Ectodermal cell (in vitro differentiated cells): ENCODE measurements around the gene PROC.
A peak's percentile ranks its signal among the peaks of the same experiment; 100 is the strongest.
"Not testable (repeated sequence)": the region's sequence is repeated elsewhere in the genome, so short reads cannot be mapped to it uniquely, and the experiment has no call there.

Experiments
- H3K27ac ChIP-seq: 2 replicates; pipeline ENCODE4 v1.7.0; 2013; ENCODE audit warnings: mild to moderate bottlenecking, low read depth, low read length; ENCODE audit not compliant: insufficient read depth, poor library complexity, severe bottlenecking
- H3K27me3 ChIP-seq: 2 replicates; pipeline ENCODE4 v1.7.0; 2013; ENCODE audit warnings: mild to moderate bottlenecking, low read length; ENCODE audit not compliant: insufficient read depth, control insufficient read depth, poor library complexity, severe bottlenecking
- H3K36me3 ChIP-seq: one replicate; pipeline ENCODE4 v1.7.0; 2013; ENCODE audit warnings: low read length; ENCODE audit not compliant: control insufficient read depth, insufficient read depth
- H3K4me1 ChIP-seq: one replicate; pipeline ENCODE4 v1.7.0; 2013; ENCODE audit warnings: low read length; ENCODE audit not compliant: control insufficient read depth, insufficient read depth
- H3K4me3 ChIP-seq: 2 replicates; pipeline ENCODE4 v1.7.0; 2013; ENCODE audit warnings: low read depth, low read length, control low read depth; ENCODE audit not compliant: insufficient read depth
- H3K9me3 ChIP-seq: 2 replicates; pipeline ENCODE4 v1.7.0; 2013; ENCODE audit warnings: mild to moderate bottlenecking, low read length, moderate library complexity; ENCODE audit not compliant: control insufficient read depth
- WGBS, 2 experiments: methylation state at CpG; one replicate each; pipeline ENCODE4 v1.1.7; 2013; ENCODE audit warnings: missing lambda C conversion rate in 2 of 2; 5-methylcytosine and 5-hydroxymethylcytosine counted together

The PROC gene

DNA sequence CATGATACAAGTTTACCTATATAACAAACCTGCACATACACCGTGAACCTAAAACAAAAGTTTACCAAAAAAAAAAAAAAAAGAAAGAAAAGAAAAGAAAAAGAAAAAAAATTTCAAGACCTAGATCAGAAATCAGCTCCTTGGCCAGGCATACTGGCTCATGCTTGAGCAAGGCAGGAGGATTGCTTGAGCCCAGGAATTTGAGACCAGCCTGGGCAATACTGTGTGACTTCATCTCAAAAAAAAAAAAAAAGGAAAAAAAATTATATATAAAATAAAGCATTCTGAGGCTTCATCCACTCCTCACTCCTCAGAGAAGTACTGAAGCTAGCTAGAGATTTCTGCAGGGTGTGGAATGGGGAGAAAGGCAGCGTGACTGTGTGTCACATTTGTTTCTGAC lies 11.8 kb upstream of the PROC start:
- 60 to 100% methylated on average over 1 of the region's 2 CpGs for WGBS, 2 experiments
- Histone ChIP-seq H3K27ac (no peak overlapping the region), H3K4me3 (no peak overlapping the region)

DNA sequence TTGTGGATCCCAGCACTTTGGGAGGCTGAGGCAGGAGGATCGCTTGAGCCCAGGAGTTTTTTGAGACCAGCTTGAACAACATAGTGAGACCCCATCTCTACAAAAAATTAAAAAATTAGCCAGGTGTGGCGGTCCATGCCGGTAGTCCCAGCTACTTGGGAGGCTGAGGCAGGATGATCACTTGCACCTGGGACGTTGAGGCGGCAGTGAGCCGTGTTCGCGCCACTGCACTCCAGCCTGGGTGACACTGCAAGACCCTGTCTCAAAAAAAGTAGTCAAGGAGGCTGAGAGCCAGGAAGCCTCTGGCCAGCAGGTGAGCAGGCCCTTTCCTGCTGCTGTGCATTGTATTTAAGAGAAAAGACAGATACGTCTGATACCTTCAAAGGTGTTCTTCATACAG lies 11.1 kb upstream of the PROC start:
- H3K36me3 ChIP-seq = no peaks in the 10 kb centered on the region
- H3K9me3 ChIP-seq = no peaks in the 10 kb centered on the region
- H3K4me3 ChIP-seq = no peak overlapping the region
- no peaks in the 10 kb centered on the region for H3K4me1 ChIP-seq
- no peak overlapping the region for H3K27ac ChIP-seq
- H3K27me3 ChIP-seq = peaks cover 3% of the 10 kb centered on the region
- WGBS, 2 experiments = 90 to 93% methylated on average over 9 of the region's 9 CpGs

More for the DNA sequence above, 11.8 kb upstream of the PROC start:
- Histone ChIP-seq H3K9me3 (no peaks in the 10 kb centered on the region), H3K36me3 (no peaks in the 10 kb centered on the region), H3K27me3 (peaks cover 3% of the 10 kb centered on the region), H3K4me1 (no peaks in the 10 kb centered on the region)

DNA sequence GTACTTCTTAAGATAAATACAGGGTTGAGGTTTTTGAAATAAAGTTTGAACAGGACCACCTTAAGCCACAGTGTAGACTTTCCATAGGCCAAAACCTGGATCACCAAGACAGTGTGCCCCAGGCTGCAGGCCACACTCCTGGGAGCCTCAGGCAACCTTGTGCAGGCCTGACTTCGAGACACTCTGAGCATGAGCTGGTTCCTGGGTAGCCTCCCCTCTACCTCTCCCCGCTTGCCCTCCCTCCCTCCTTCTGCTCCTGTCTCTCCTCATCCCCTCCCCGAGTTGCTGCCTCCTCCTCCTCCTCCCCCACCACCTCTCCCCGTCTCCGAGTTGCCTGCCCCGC lies 10.6 kb upstream of the PROC start:
- Histone ChIP-seq H3K27ac (no peak overlapping the region), H3K4me3 (peak overlapping the region; percentile 49), H3K36me3 (no peaks in the 10 kb centered on the region), H3K27me3 (peaks cover 3% of the 10 kb centered on the region), H3K9me3 (no peaks in the 10 kb centered on the region), H3K4me1 (no peaks in the 10 kb centered on the region)
- 2 to 5% methylated on average over 4 to 6 of the region's 6 CpGs for WGBS, 2 experiments

DNA sequence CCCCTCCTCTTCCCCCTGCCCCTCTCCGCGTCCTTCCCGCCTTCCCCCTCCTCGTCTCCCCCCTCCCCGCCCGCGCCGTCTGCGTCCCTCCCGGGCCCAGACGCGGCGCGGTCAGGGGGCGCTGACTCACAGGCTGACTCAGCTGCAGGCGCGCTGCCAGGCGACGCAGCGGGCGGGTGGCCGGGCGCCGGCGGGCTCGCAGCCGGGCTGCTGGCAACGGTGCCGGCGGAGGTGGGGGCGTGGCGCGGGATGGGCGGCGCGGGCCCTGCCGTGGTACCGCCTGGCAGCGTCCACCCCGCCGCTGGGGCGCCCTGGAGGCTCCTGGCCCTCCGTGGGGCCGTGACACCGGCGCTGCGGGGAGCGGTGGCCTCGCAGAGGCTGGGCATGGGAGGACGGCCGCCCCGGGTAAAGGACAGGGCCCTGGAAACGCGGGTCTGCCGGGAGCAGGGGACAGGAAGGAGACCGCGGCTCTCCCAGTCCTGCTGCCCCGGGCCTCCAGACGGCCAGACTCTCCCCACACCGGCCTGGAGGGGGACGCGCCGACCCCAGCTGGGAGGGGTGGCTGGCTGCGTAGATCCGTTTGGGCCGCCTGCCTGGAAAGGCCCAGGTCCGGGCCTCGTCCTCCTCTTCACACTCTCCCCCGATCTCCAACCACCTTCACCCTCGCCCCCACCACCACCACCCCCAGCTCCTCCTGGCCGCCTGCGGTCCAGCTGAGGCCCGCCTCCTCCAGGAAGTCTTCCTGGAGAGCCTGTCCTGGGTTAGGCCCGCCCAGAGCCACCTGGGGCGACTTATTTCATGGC lies 10.0 kb upstream of the PROC start:
- 1 to 2% methylated on average over 75 of the region's 75 CpGs for WGBS, 2 experiments
- peak overlapping the region; percentile 49 for H3K4me3 ChIP-seq
- peaks cover 2% of the 10 kb centered on the region for H3K9me3 ChIP-seq
- H3K4me1 ChIP-seq = no peaks in the 10 kb centered on the region
- peak overlapping the region; percentile 50 for H3K27ac ChIP-seq
- H3K36me3 ChIP-seq = no peaks in the 10 kb centered on the region
- peaks cover 3% of the 10 kb centered on the region for H3K27me3 ChIP-seq

- Histone ChIP-seq H3K4me1 (no peaks in the 10 kb centered on the region), H3K27ac (no peak overlapping the region), H3K36me3 (no peaks in the 10 kb centered on the region), H3K9me3 (peaks cover 2% of the 10 kb centered on the region), H3K27me3 (peaks cover 3% of the 10 kb centered on the region), H3K4me3 (peak overlapping the region; percentile 49)
- 62 to 63% methylated on average over 10 of the region's 10 CpGs for WGBS, 2 experiments
Observed at GRCh38 chr2:127408807-127409099, 9.5 kb upstream of the PROC start.

DNA sequence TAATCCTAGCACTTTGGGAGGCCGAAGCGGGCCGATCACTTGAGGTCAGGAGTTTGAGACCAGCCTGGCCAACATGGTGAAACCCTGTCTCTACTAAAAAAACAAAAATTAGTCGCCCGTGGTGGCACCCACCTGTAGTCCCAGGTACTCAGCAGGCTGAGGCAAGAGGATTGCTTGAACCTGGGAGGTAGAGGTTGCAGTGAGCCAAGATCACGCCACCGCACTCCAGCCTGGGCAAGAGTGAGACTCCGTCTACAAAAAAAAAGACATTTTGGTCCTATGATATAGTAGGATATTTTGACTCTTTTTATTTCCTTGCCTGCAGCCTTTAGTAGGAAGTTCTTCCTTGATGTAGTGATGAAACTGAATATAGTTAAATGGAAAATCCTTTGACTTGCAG lies 8.5 kb upstream of the PROC start:
- H3K9me3 ChIP-seq, H3K36me3 ChIP-seq, H3K27me3 ChIP-seq, H3K27ac ChIP-seq, H3K4me3 ChIP-seq, H3K4me1 ChIP-seq: not testable (repeated sequence)
- WGBS, 2 experiments = 90 to 92% methylated on average over 8 of the region's 8 CpGs

- Histone ChIP-seq H3K27me3 (peaks cover 18% of the 10 kb centered on the region), H3K9me3 (peaks cover 2% of the 10 kb centered on the region), H3K27ac (no peak overlapping the region), H3K36me3 (no peaks in the 10 kb centered on the region), H3K4me3 (no peak overlapping the region), H3K4me1 (no peaks in the 10 kb centered on the region)
- 90 to 92% methylated on average over 6 of the region's 6 CpGs for WGBS, 2 experiments
Observed at GRCh38 chr2:127410871-127411652, 7.2 kb upstream of the PROC start.

- 85% methylated on average over 12 of the region's 12 CpGs for WGBS, 2 experiments
- no peak overlapping the region for H3K4me3 ChIP-seq
- H3K27ac ChIP-seq = no peak overlapping the region
- no peaks in the 10 kb centered on the region for H3K4me1 ChIP-seq
- peaks cover 2% of the 10 kb centered on the region for H3K9me3 ChIP-seq
- H3K36me3 ChIP-seq = no peaks in the 10 kb centered on the region
- H3K27me3 ChIP-seq = peaks cover 25% of the 10 kb centered on the region
Observed at GRCh38 chr2:127411653-127412369, 6.4 kb upstream of the PROC start.

GRCh38 chr2:127413200-127413599 lies 5.0 kb upstream of the PROC start:
- no peak overlapping the region for H3K27ac ChIP-seq
- 94 to 100% methylated on average over 3 of the region's 3 CpGs for WGBS, 2 experiments
- H3K4me3 ChIP-seq = no peak overlapping the region
- H3K9me3 ChIP-seq = peaks cover 2% of the 10 kb centered on the region
- peaks cover 39% of the 10 kb centered on the region for H3K27me3 ChIP-seq
- H3K4me1 ChIP-seq = peaks cover 2% of the 10 kb centered on the region
- H3K36me3 ChIP-seq = no peaks in the 10 kb centered on the region
